Endometrial microvascular endothelial cells (primary cell): ENCODE data around the gene MAN1A1. TPM values are rescaled to one million over a fixed set of nuclear protein-coding genes. Genes with fewer than 3 reads are reported as not detected.

ENCODE experiments used
- in situ Hi-C: cut with HindIII; loops from 2 replicates; pipeline ENCODE4 v1.10.0; 2017; ENCODE audit warnings: low sequenced_read_pairs, low pct_unique_long_range_greater_than_20kb; ENCODE audit errors: inconsistent ontology term
- total RNA-seq: library from RNA; depleted of rRNA; stranded (reverse); fragments of >200 nt; gene quantifications from one replicate; pipeline ENCODE4 v1.2.3, GENCODE V29; 2015; ENCODE audit errors: inconsistent ontology term

The MAN1A1 gene
- total RNA-seq, 1 donor from 2014 or later, result 13.5 TPM

- in situ Hi-C loops, result no loop called here
Measured at GRCh38 chr6:119190176-119190575, 159.4 kb downstream of the MAN1A1 start.

- in situ Hi-C loops, result no loop called here
Measured at GRCh38 chr6:119189498-119189897, 160.1 kb downstream of the MAN1A1 start.

GRCh38 chr6:119187596-119187995 is 162.0 kb downstream of the MAN1A1 start:
- in situ Hi-C loops, result no loop called here

GRCh38 chr6:119186490-119186889 is 163.1 kb downstream of the MAN1A1 start:
- in situ Hi-C loops, result no loop called here

GRCh38 chr6:119184008-119184648 is 165.4 kb downstream of the MAN1A1 start:
- in situ Hi-C loops, result no loop called here

GRCh38 chr6:119183457-119183856 is 166.1 kb downstream of the MAN1A1 start:
- in situ Hi-C loops, result no loop called here

- in situ Hi-C loops, result no loop called here
Measured at GRCh38 chr6:119182875-119183274, 166.7 kb downstream of the MAN1A1 start.

GRCh38 chr6:119182216-119182803 is 167.3 kb downstream of the MAN1A1 start:
- in situ Hi-C loops, result no loop called here

GRCh38 chr6:119181046-119181445 is 168.5 kb downstream of the MAN1A1 start:
- in situ Hi-C loops, result no loop called here

GRCh38 chr6:119179842-119180241 is 169.7 kb downstream of the MAN1A1 start:
- in situ Hi-C loops, result no loop called here

GRCh38 chr6:119179062-119179461 is 170.5 kb downstream of the MAN1A1 start:
- in situ Hi-C loops, result no loop called here

GRCh38 chr6:119176445-119176844 is 173.1 kb downstream of the MAN1A1 start:
- in situ Hi-C loops, result no loop called here

- in situ Hi-C loops, result no loop called here
Measured at GRCh38 chr6:119174879-119175817, 174.4 kb downstream of the MAN1A1 start.

GRCh38 chr6:119174085-119174445 is 175.5 kb downstream of the MAN1A1 start:
- in situ Hi-C loops, result no loop called here

- in situ Hi-C loops, result no loop called here
Measured at GRCh38 chr6:119173249-119174084, 176.1 kb downstream of the MAN1A1 start.

GRCh38 chr6:119172824-119173223 is 176.7 kb downstream of the MAN1A1 start:
- in situ Hi-C loops, result no loop called here

GRCh38 chr6:119171864-119172588 is 177.5 kb downstream of the MAN1A1 start:
- in situ Hi-C loops, result no loop called here

GRCh38 chr6:119171088-119171841 is 178.3 kb downstream of the MAN1A1 start:
- in situ Hi-C loops, result no loop called here
